HG03460 (cell line): ENCODE data around the gene NSG1.
"Not testable (repeated sequence)": the region's sequence is repeated elsewhere in the genome, so short reads cannot be mapped to it uniquely, and the experiment has no call there.

Source experiments
- ATAC-seq: cut with Tn5 transposase; IDR thresholded peaks from one replicate; pipeline ENCODE4 v1.9.1; 2021; ENCODE audit not compliant: unreplicated experiment

NSG1 gene

DNA sequence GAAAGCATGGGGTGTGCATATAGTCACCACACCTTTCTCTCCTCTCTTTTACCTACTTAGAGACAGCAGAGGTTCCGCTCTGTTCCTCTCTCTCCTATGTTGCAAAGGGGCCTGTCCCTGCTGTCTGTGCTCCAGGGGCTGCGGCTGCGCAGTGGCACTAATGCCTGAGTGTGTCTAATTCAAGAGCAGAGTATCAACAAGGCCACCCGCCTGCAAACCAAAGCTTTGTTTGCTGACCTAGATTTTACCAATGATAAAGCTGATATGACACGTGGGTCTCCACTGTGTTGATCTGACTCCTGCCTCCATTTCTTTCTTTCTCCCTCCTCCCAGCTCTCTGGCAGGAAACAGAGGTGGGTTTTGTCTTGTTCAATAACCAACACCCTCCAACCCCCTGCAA, 74.9 kb downstream of the NSG1 start:
- ATAC-seq, result no peak

GRCh38 chr4:4462970-4463369, 76.1 kb downstream of the NSG1 start:
- ATAC-seq, result no peak

DNA sequence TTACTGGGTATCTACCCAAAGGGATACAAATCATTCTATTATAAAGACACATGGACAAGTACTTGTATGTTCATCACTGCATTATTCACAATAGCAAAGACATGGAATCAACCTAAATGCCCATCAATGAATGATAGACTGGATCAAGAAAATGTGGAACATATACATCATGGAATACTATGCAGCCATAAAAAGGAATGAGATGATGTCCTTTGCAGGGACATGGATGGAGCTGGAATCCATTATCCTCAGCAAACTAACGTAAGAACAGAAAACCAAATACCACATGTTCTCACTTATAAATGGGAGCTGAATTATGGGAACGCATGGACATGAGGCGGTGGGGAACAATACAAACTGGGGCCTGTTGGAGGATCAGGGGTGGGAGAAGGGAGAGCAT, 78.3 kb downstream of the NSG1 start:
- ATAC-seq, result not testable (repeated sequence)
